A549 (cell line): Measurements from ENCODE around the gene PTPRN2. TPM values are rescaled to one million over a fixed set of nuclear protein-coding genes. Genes with fewer than 3 reads are reported as not detected.

Experiments used
- ATAC-seq, 2 experiments: fragments of 200-7000 bp in 1 of 2; fragments of >200 bp in 1 of 2; cut with Nextera tagmentation in 1 of 2; cut with Tn5 transposase in 1 of 2; 3 replicates each; pipeline versions ENCODE4 v1.8.0 to v1.9.1; 2018 to 2020; ENCODE audit warnings: mild to moderate bottlenecking in 1 of 2, moderate library complexity in 1 of 2
- CTCF ChIA-PET: fragments of 300-600 bp; sonication (Branson Sonifier 250); formaldehyde crosslinking; extraction: SDS; loops from one replicate; lab custom pipeline; 2021; ENCODE audit warnings: antibody characterized with exemption, inconsistent platforms; lab: Yijun Ruan, JAX
- POLR2A ChIA-PET: fragments of 350-600 bp; formaldehyde crosslinking; extraction: SDS; loops from one replicate; lab custom pipeline; 2021; ENCODE audit warnings: antibody characterized with exemption, inconsistent platforms; lab: Yijun Ruan, JAX
- DNase-seq, 2 experiments: peaks; one replicate each; pipeline versions ENCODE4 v3.0.0 to v3.0.0-alpha.2; 2011 to 2016; ENCODE audit warnings: low read depth in 1 of 2, low spot score in 1 of 2
- FAIRE-seq: peaks from 2 replicates; lab custom pipeline; 2011; peaks lifted over from hg19 to GRCh38; lab: Jason Lieb, UNC
- H3K27ac ChIP-seq, 2 experiments: fragments of >200 bp; sonication (Bioruptor Twin); formaldehyde crosslinking; 3 replicates each; pipeline ENCODE4 v1.5.1; 2016 to 2017
- H3K4me1 ChIP-seq: fragments of >200 bp; sonication (Bioruptor Twin); formaldehyde crosslinking; 3 replicates; pipeline ENCODE4 v1.6.1; 2016
- H3K4me2 ChIP-seq: fragments of >200 bp; sonication (Bioruptor Twin); formaldehyde crosslinking; 3 replicates; pipeline ENCODE4 v1.6.1; 2016
- H3K4me3 ChIP-seq: fragments of >200 bp; sonication (Bioruptor Twin); formaldehyde crosslinking; 3 replicates; pipeline ENCODE4 v1.5.1; 2016
- H3K9me3 ChIP-seq: fragments of >200 bp; sonication (Bioruptor Twin); formaldehyde crosslinking; 3 replicates; pipeline ENCODE4 v1.6.1; 2016
- CBX2 ChIP-seq: fragments of 200-600 bp; sonication (generic); IDR thresholded peaks from 2 replicates; pipeline ENCODE4 v1.6.1; 2016; ENCODE audit warnings: low read depth, mild to moderate bottlenecking, borderline replicate concordance
- CBX8 ChIP-seq: fragments of 200-600 bp; sonication (generic); IDR thresholded peaks from 2 replicates; pipeline ENCODE4 v1.6.1; 2016
- CHD4 ChIP-seq: fragments of 200-600 bp; sonication (generic); IDR thresholded peaks from 2 replicates; pipeline ENCODE4 v1.6.1; 2016; ENCODE audit warnings: antibody characterized with exemption, mild to moderate bottlenecking, borderline replicate concordance
- EHMT2 ChIP-seq: fragments of 200-600 bp; sonication (generic); IDR thresholded peaks from 2 replicates; pipeline ENCODE4 v1.6.1; 2016; ENCODE audit warnings: antibody characterized with exemption, low read depth, mild to moderate bottlenecking, moderate library complexity
- EP300 ChIP-seq, 2 experiments: fragments of >200 bp; sonication (Bioruptor Twin); formaldehyde crosslinking; IDR thresholded peaks; 2 replicates in 1 of 2; 3 replicates in 1 of 2; pipeline ENCODE4 v1.6.1; 2016 to 2017
- ESRRA ChIP-seq: fragments of 150-350 bp; IDR thresholded peaks from 2 replicates; pipeline ENCODE4 v1.6.1; 2014; ENCODE audit warnings: mild to moderate bottlenecking, low read length, borderline replicate concordance
- HEYL ChIP-seq: fragments of 250-450 bp; sonication (Bioruptor Pico); IDR thresholded peaks from 2 replicates; pipeline ENCODE4 v1.8.0; 2021; ENCODE audit warnings: mild to moderate bottlenecking, moderate library complexity
- JUN ChIP-seq, 2 experiments: fragments of >200 bp; sonication (Bioruptor Twin); formaldehyde crosslinking; IDR thresholded peaks; 2 replicates in 1 of 2; 3 replicates in 1 of 2; pipeline ENCODE4 v1.6.1; 2016 to 2017
- JUNB ChIP-seq: fragments of >200 bp; sonication (Bioruptor Twin); formaldehyde crosslinking; IDR thresholded peaks from 2 replicates; pipeline ENCODE4 v1.6.1; 2016
- MAFK ChIP-seq: fragments of 450-650 bp; IDR thresholded peaks from 2 replicates; pipeline ENCODE4 v1.6.1; 2014; ENCODE audit not compliant: partially characterized antibody
- MAZ ChIP-seq: fragments of 150-350 bp; IDR thresholded peaks from 2 replicates; pipeline ENCODE4 v1.6.1; 2014; ENCODE audit warnings: antibody characterized with exemption, low read depth, low read length, borderline replicate concordance
- NFE2L2 ChIP-seq: fragments of 150-350 bp; conservative IDR thresholded peaks from 2 replicates; pipeline ENCODE4 v1.6.1; 2014; ENCODE audit warnings: low read length
- NPAS2 ChIP-seq: fragments of 250-450 bp; sonication (Bioruptor Pico); IDR thresholded peaks from 2 replicates; pipeline ENCODE4 v1.8.0; 2022; ENCODE audit warnings: mild to moderate bottlenecking, moderate library complexity, borderline replicate concordance
- NR3C1 ChIP-seq: fragments of >200 bp; sonication (Bioruptor Twin); formaldehyde crosslinking; IDR thresholded peaks from 3 replicates; pipeline ENCODE4 v1.6.1; 2017
- PBX3 ChIP-seq: IDR thresholded peaks from 2 replicates; pipeline ENCODE4 v1.6.1; 2012
- POLR2A ChIP-seq: IDR thresholded peaks from 2 replicates; pipeline ENCODE4 v1.6.1; 2012; ENCODE audit warnings: mild to moderate bottlenecking, low read length
- POLR2AphosphoS2 ChIP-seq: conservative IDR thresholded peaks from 2 replicates; pipeline ENCODE4 v1.6.1; 2012; ENCODE audit warnings: low read length, improper control_type of control experiment, inconsistent platforms
- RAD21 ChIP-seq, 2 experiments: fragments of >200 bp in 1 of 2; sonication (Bioruptor Twin) in 1 of 2; formaldehyde crosslinking in 1 of 2; IDR thresholded peaks in 1 of 2; conservative IDR thresholded peaks in 1 of 2; 2 replicates in 1 of 2; 3 replicates in 1 of 2; pipeline ENCODE4 v1.6.1; 2012 to 2018; ENCODE audit warnings: inconsistent platforms in 1 of 2
- RCOR1 ChIP-seq: fragments of 150-350 bp; IDR thresholded peaks from 2 replicates; pipeline ENCODE4 v1.6.1; 2014; ENCODE audit warnings: antibody characterized with exemption, low read length, low read depth
- RFX5 ChIP-seq: fragments of 450-650 bp; IDR thresholded peaks from 2 replicates; pipeline ENCODE4 v1.7.1; 2014; ENCODE audit warnings: antibody characterized with exemption, mild to moderate bottlenecking, moderate library complexity
- RNF2 ChIP-seq: fragments of 200-600 bp; sonication (generic); IDR thresholded peaks from 2 replicates; pipeline ENCODE4 v1.6.1; 2016; ENCODE audit warnings: low read depth, mild to moderate bottlenecking, antibody characterized with exemption, moderate library complexity, borderline replicate concordance
- TFCP2L1 ChIP-seq: fragments of 250-450 bp; sonication (Bioruptor Pico); IDR thresholded peaks from 2 replicates; pipeline ENCODE4 v1.5.0; 2021; ENCODE audit warnings: mild to moderate bottlenecking
- ZC3H11A ChIP-seq: fragments of 450-650 bp; IDR thresholded peaks from 2 replicates; pipeline ENCODE4 v1.6.1; 2014; ENCODE audit warnings: antibody characterized with exemption, mild to moderate bottlenecking
- ZSCAN20 ChIP-seq: fragments of 250-450 bp; sonication (Bioruptor Pico); IDR thresholded peaks from 2 replicates; pipeline ENCODE4 v1.8.0; 2022; ENCODE audit warnings: mild to moderate bottlenecking, moderate library complexity
- whole genome bisulfite sequencing: methylation state at CpG from one replicate; pipeline ENCODE4 v1.1.6; 2017; ENCODE audit errors: missing lambda C conversion rate; 5-methylcytosine and 5-hydroxymethylcytosine counted together
- polyA plus RNA-seq, 4 experiments: library from polyadenylated mRNA; depleted of rRNA in 3 of 4; stranded (reverse); fragments of >200 nt; fragmentation: RNase III in 1 of 4; extraction: RNeasy Plus Mini Kit Qiagen cat#74134 plus additional on column Dnase treatment in 1 of 4; gene quantifications; 2 replicates in 3 of 4; 3 replicates in 1 of 4; pipeline ENCODE4 v1.2.3, GENCODE V29; 2011 to 2017
- TF ChIP-seq, protein P1 (sequence below): IDR thresholded peaks from 2 replicates; pipeline ENCODE4 v1.6.1; 2012
- TF ChIP-seq, protein P2 (sequence below): fragments of 250-450 bp; sonication (Bioruptor Pico); IDR thresholded peaks from 2 replicates; pipeline ENCODE4 v1.5.0; 2020; ENCODE audit warnings: low read depth, mild to moderate bottlenecking, moderate library complexity

The PTPRN2 gene
- polyA plus RNA-seq, 2 of the 4 experiments (the other 2 are of a cell fraction), result 0.41 to 1.2 TPM

DNA sequence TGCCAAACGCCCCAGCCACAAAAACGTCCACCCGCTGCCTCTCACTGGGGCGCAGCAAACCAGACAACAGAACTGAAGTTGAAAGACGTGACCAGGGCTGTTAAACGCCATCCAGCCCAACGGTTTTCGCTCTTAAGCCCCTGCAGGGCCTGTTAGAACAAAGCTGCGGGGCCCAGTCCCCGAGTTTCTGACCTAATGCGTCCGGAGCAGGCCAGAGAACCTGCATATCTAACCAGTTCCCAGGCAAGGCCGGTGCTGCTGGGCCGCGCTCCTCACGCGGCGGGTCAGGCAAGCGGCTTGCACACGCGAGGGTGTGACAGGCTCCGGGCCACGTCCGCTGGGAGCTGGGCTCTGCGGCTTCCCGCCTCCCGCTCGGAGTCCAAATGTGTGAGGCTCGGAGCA lies 87.0 kb downstream of the PTPRN2 start:
- WGBS, result 80% methylated on average over 29 of the region's 29 CpGs
- H3K27ac ChIP-seq, result no peak overlapping the region
- CTCF ChIA-PET, result no interaction called here
- peaks cover 14% of the 10 kb centered on the region for H3K9me3 ChIP-seq
- ATAC-seq (no peak), FAIRE-seq (no peak)
- peaks cover 17% of the 10 kb centered on the region for H3K4me1 ChIP-seq
- POLR2A ChIA-PET, result no interaction called here
- no peak for TF ChIP-seq JUN (IDR thresholded peaks at IDR 0.05)
- no peak for TF ChIP-seq RNF2
- TF ChIP-seq RFX5, result no peak
- TF ChIP-seq PBX3, result no peak
- TF ChIP-seq TFCP2L1 (CRISPR knock-in tag), result no peak
- no peak for TF ChIP-seq CHD4
- TF ChIP-seq HEYL (CRISPR knock-in tag), result no peak
- no peak for TF ChIP-seq RCOR1
- TF ChIP-seq EP300 (IDR thresholded peaks at IDR 0.05), result no peak
- TF ChIP-seq POLR2A, result no peak
- TF ChIP-seq, all 56 proteins: peak for 0
- DNase-seq, result no peak
- H3K4me3 ChIP-seq, result no peak overlapping the region
- H3K4me2 ChIP-seq, result no peak overlapping the region

- 96% methylated on average over 4 of the region's 4 CpGs for WGBS
- CTCF ChIA-PET, result no interaction called here
These were observed 88.6 kb downstream of the PTPRN2 start for GRCh38 chr7:158499082-158499455.

GRCh38 chr7:158498443-158499081 lies 89.1 kb downstream of the PTPRN2 start:
- ChIA-PET CTCF (interaction anchor here (0.6 kb wide), 2 partner anchors 11 to 12 kb away, joined by 3 read pairs; no protein-coding TSS in a partner anchor), POLR2A (no interaction called here)
- no peak overlapping the region for H3K4me3 ChIP-seq
- peaks cover 21% of the 10 kb centered on the region for H3K4me1 ChIP-seq
- WGBS, result 63% methylated on average over 11 of the region's 11 CpGs
- H3K9me3 ChIP-seq, result no peaks in the 10 kb centered on the region
- H3K4me2 ChIP-seq, result peak overlapping the region; percentile 32
- ATAC-seq (no peak), FAIRE-seq (peak; percentile 23), DNase-seq (no peak)
- TF ChIP-seq NPAS2 (CRISPR knock-in tag), result no peak
- TF ChIP-seq RAD21 (conservative IDR thresholded peaks at IDR 0.05 in 1 of 2, IDR thresholded peaks at IDR 0.05 in 1 of 2), result no peak
- TF ChIP-seq ESRRA, result no peak
- TF ChIP-seq EHMT2, result no peak
- TF ChIP-seq NR3C1, result no peak
- TF ChIP-seq RFX5, result no peak
- TF ChIP-seq HEYL (CRISPR knock-in tag), result no peak
- TF ChIP-seq, protein P1, sequence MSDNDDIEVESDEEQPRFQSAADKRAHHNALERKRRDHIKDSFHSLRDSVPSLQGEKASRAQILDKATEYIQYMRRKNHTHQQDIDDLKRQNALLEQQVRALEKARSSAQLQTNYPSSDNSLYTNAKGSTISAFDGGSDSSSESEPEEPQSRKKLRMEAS, result no peak
- no peak for TF ChIP-seq JUNB
- no peak for TF ChIP-seq POLR2AphosphoS2
- TF ChIP-seq ZSCAN20 (CRISPR knock-in tag), result no peak
- TF ChIP-seq MAZ, result no peak
- TF ChIP-seq, protein P2, sequence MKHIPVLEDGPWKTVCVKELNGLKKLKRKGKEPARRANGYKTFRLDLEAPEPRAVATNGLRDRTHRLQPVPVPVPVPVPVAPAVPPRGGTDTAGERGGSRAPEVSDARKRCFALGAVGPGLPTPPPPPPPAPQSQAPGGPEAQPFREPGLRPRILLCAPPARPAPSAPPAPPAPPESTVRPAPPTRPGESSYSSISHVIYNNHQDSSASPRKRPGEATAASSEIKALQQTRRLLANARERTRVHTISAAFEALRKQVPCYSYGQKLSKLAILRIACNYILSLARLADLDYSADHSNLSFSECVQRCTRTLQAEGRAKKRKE, result no peak
- peak; percentile 36; the same call in 1 of the 2 replicates for TF ChIP-seq NFE2L2
- peak; percentile 60 for TF ChIP-seq MAFK
- no peak for TF ChIP-seq CBX2
- H3K27ac ChIP-seq, result peak overlapping the region; percentile 33 to 40; a peak in 1 of 6 replicates

More at GRCh38 chr7:158499082-158499455, 88.6 kb downstream of the PTPRN2 start:
- H3K9me3 ChIP-seq, result no peaks in the 10 kb centered on the region
- peak overlapping the region; percentile 32; the same call in 2 of the 3 replicates for H3K4me2 ChIP-seq
- DNase-seq (no peak), FAIRE-seq (no peak), ATAC-seq (no peak)
- H3K4me1 ChIP-seq, result peaks cover 21% of the 10 kb centered on the region
- TF ChIP-seq RNF2 (no peak), ZC3H11A (no peak), CBX8 (no peak)
- POLR2A ChIA-PET, result no interaction called here
- H3K27ac ChIP-seq, result peak overlapping the region in 1 of 2 experiments; percentile 33; a peak in 1 of 6 replicates
- no peak overlapping the region for H3K4me3 ChIP-seq
